C4-2B (cell line): Measurements from ENCODE around the gene SLC37A4.

Source experiments
- CTCF ChIP-seq: fragments of 450-650 bp; conservative IDR thresholded peaks from 2 replicates; pipeline ENCODE4 v1.5.1; 2017; ENCODE audit warnings: mild to moderate bottlenecking
- ZFX ChIP-seq: fragments of 450-650 bp; IDR thresholded peaks from 2 replicates; pipeline ENCODE4 v1.6.1; 2017

GRCh38 chr11:119061256-119061655, 30.6 kb upstream of the SLC37A4 start:
- TF ChIP-seq CTCF (no peak), ZFX (no peak)
